H9 (cell line): Measurements from ENCODE around the gene RABL6. TPM values are rescaled to one million over a fixed set of nuclear protein-coding genes. Genes with fewer than 3 reads are reported as not detected.
A peak's percentile ranks its signal among the peaks of the same experiment; 100 is the strongest.

Source experiments
- DNase-seq: peaks from one replicate; pipeline ENCODE4 v3.0.0-alpha.2; 2017
- H2AFZ ChIP-seq: one replicate; pipeline ENCODE4 v1.6.1; 2013; ENCODE audit warnings: mild to moderate bottlenecking, low read length, control low read depth, moderate library complexity
- H2AK5ac ChIP-seq: 2 replicates; pipeline ENCODE4 v1.6.1; 2013; ENCODE audit warnings: low read length, control low read depth, mixed read lengths; ENCODE audit not compliant: insufficient read length
- H2BK120ac ChIP-seq: one replicate; pipeline ENCODE4 v1.6.1; 2013; ENCODE audit warnings: low read depth, mild to moderate bottlenecking, low read length, control low read depth, inconsistent platforms; ENCODE audit not compliant: poor library complexity, severe bottlenecking
- H2BK12ac ChIP-seq: 2 replicates; pipeline ENCODE4 v1.6.1; 2013; ENCODE audit warnings: low read length, control low read depth, mixed read lengths, low read depth; ENCODE audit not compliant: insufficient read length
- H2BK15ac ChIP-seq: 2 replicates; pipeline ENCODE4 v1.6.1; 2013; ENCODE audit warnings: low read depth, low read length, control low read depth
- H2BK20ac ChIP-seq: one replicate; pipeline ENCODE4 v1.6.1; 2013; ENCODE audit warnings: low read depth, mild to moderate bottlenecking, low read length, control low read depth, inconsistent platforms; ENCODE audit not compliant: poor library complexity, severe bottlenecking
- H2BK5ac ChIP-seq: 2 replicates; pipeline ENCODE4 v1.6.1; 2013; ENCODE audit warnings: low read length, control low read depth, mixed read lengths; ENCODE audit not compliant: insufficient read length
- H3K14ac ChIP-seq: 2 replicates; pipeline ENCODE4 v1.6.1; 2013; ENCODE audit warnings: low read length, control low read depth; ENCODE audit not compliant: insufficient read depth
- H3K18ac ChIP-seq: 2 replicates; pipeline ENCODE4 v1.6.1; 2013; ENCODE audit warnings: low read depth, mild to moderate bottlenecking, mixed read lengths, low read length, control low read depth; ENCODE audit not compliant: insufficient read length
- H3K23ac ChIP-seq: 2 replicates; pipeline ENCODE4 v1.6.1; 2013; ENCODE audit warnings: low read length, control low read depth, mixed read lengths, low read depth; ENCODE audit not compliant: insufficient read length
- H3K23me2 ChIP-seq: 2 replicates; pipeline ENCODE4 v1.6.1; 2013; ENCODE audit warnings: low read depth, mild to moderate bottlenecking, mixed read lengths, low read length, control low read depth; ENCODE audit not compliant: insufficient read length, poor library complexity, severe bottlenecking
- H3K27ac ChIP-seq: 2 replicates; pipeline ENCODE4 v1.5.1; 2013; ENCODE audit warnings: low read length, control low read depth, mixed read lengths, low read depth; ENCODE audit not compliant: insufficient read length
- H3K27me3 ChIP-seq: 2 replicates; pipeline ENCODE4 v1.6.1; 2013; ENCODE audit warnings: low read length, control low read depth, inconsistent platforms; ENCODE audit not compliant: insufficient read depth
- H3K4ac ChIP-seq: 2 replicates; pipeline ENCODE4 v1.6.1; 2013; ENCODE audit warnings: low read depth, mild to moderate bottlenecking, control low read depth, inconsistent platforms, low read length, moderate library complexity
- H3K4me1 ChIP-seq: 2 replicates; pipeline ENCODE4 v1.6.1; 2013; ENCODE audit warnings: low read length, control low read depth, inconsistent platforms; ENCODE audit not compliant: insufficient read depth
- H3K4me2 ChIP-seq: 2 replicates; pipeline ENCODE4 v1.6.1; 2013; ENCODE audit warnings: low read length, control low read depth, mixed read lengths; ENCODE audit not compliant: insufficient read length, insufficient read depth
- H3K56ac ChIP-seq: 2 replicates; pipeline ENCODE4 v1.6.1; 2013; ENCODE audit warnings: low read depth, mild to moderate bottlenecking, mixed read lengths, low read length, control low read depth; ENCODE audit not compliant: insufficient read length
- H3K79me1 ChIP-seq: 2 replicates; pipeline ENCODE4 v1.6.1; 2013; ENCODE audit warnings: low read depth, mild to moderate bottlenecking, moderate library complexity, low read length, control low read depth, inconsistent platforms; ENCODE audit not compliant: insufficient read depth, poor library complexity, severe bottlenecking
- H3K79me2 ChIP-seq: 2 replicates; pipeline ENCODE4 v1.6.1; 2013; ENCODE audit warnings: low read length, control low read depth, inconsistent platforms; ENCODE audit not compliant: insufficient read depth
- H3K9ac ChIP-seq: 2 replicates; pipeline ENCODE4 v1.6.1; 2013; ENCODE audit warnings: low read length, control low read depth, mixed read lengths; ENCODE audit not compliant: insufficient read length; ENCODE audit errors: extremely low read depth
- H3K9me3 ChIP-seq: one replicate; pipeline ENCODE4 v1.6.1; 2013; ENCODE audit warnings: low read depth, low read length, inconsistent platforms; ENCODE audit not compliant: control insufficient read depth
- H3T11ph ChIP-seq: one replicate; pipeline ENCODE4 v1.6.1; 2013; ENCODE audit warnings: mild to moderate bottlenecking, low read length, control low read depth, inconsistent platforms
- H4K20me1 ChIP-seq: one replicate; pipeline ENCODE4 v1.6.1; 2013; ENCODE audit not compliant: control insufficient read depth, insufficient read length, insufficient read depth
- H4K5ac ChIP-seq: 2 replicates; pipeline ENCODE4 v1.6.1; 2013; ENCODE audit warnings: low read depth, mild to moderate bottlenecking, mixed read lengths, low read length, control low read depth; ENCODE audit not compliant: insufficient read length
- H4K8ac ChIP-seq: replicated peaks from 2 replicates; pipeline ENCODE4 v1.6.1; 2013; ENCODE audit warnings: low read length, control low read depth, mixed read lengths, low read depth; ENCODE audit not compliant: insufficient read length
- H4K91ac ChIP-seq: 2 replicates; pipeline ENCODE4 v1.6.1; 2013; ENCODE audit warnings: low read depth, mild to moderate bottlenecking, moderate library complexity, mixed read lengths, low read length, control low read depth; ENCODE audit not compliant: insufficient read length
- H3K27ac Mint-ChIP-seq, 3 experiments: 2 replicates in 2 of 3; 3 replicates in 1 of 3; pipeline ENCODE4 v1.8.0; 2020 to 2021; ENCODE audit warnings: mixed read lengths in 3 of 3, mild to moderate bottlenecking in 1 of 3, moderate library complexity in 1 of 3
- H3K27me3 Mint-ChIP-seq: 2 replicates; pipeline ENCODE4 v1.8.0; 2021; ENCODE audit warnings: low read depth, mild to moderate bottlenecking, moderate library complexity, mixed read lengths
- H3K36me3 Mint-ChIP-seq, 3 experiments: 2 replicates in 2 of 3; 3 replicates in 1 of 3; pipeline ENCODE4 v1.8.0; 2020 to 2021; ENCODE audit warnings: low read depth in 3 of 3, mixed read lengths in 3 of 3; ENCODE audit not compliant: insufficient read depth in 1 of 3
- H3K4me1 Mint-ChIP-seq, 2 experiments: 2 replicates each; pipeline ENCODE4 v1.8.0; 2020; ENCODE audit warnings: mixed read lengths in 2 of 2
- H3K4me3 Mint-ChIP-seq, 2 experiments: 2 replicates in 1 of 2; 3 replicates in 1 of 2; pipeline ENCODE4 v1.8.0; 2020 to 2021; ENCODE audit warnings: mild to moderate bottlenecking in 2 of 2, mixed read lengths in 2 of 2, moderate library complexity in 1 of 2
- H3K9me3 Mint-ChIP-seq, 2 experiments: 2 replicates in 1 of 2; 3 replicates in 1 of 2; pipeline ENCODE4 v1.8.0; 2020; ENCODE audit warnings: mild to moderate bottlenecking in 2 of 2, mixed read lengths in 2 of 2, moderate library complexity in 1 of 2
- CTCF ChIP-seq: fragments of 200-600 bp; sonication (generic); conservative IDR thresholded peaks from 3 replicates; pipeline ENCODE4 v1.8.0; 2021; ENCODE audit warnings: antibody characterized with exemption, mild to moderate bottlenecking
- WGBS: extraction: QIAGEN DNeasy Blood & Tissue Kit; methylation state at CpG from one replicate; pipeline ENCODE4 v1.1.7; 2013; ENCODE audit warnings: missing lambda C conversion rate, low lambda C conversion rate, mixed read lengths; ENCODE audit not compliant: insufficient read length; ENCODE audit errors: extremely low coverage; 5-methylcytosine and 5-hydroxymethylcytosine counted together
- total RNA-seq: library from RNA; stranded (reverse); gene quantifications from 2 replicates; pipeline ENCODE4 v1.2.1, GENCODE V29; 2021

The RABL6 gene
- total RNA-seq, 1 experiment from 2014 or later = 108 TPM

- DNase-seq = no peak
- no peak overlapping the region for H3K14ac ChIP-seq
- no peak overlapping the region for H3T11ph ChIP-seq
- H3K4me2 ChIP-seq = no peak overlapping the region
- no peak overlapping the region for H2BK12ac ChIP-seq
- H3K27me3 ChIP-seq = no peaks in the 10 kb centered on the region; the same call in 1 of the 2 replicates
- no peaks in the 10 kb centered on the region for H3K79me1 ChIP-seq
- no peak overlapping the region for H3K4ac ChIP-seq
- no peak overlapping the region for H2BK5ac ChIP-seq
- H3K27ac ChIP-seq = no peak overlapping the region
- H4K20me1 ChIP-seq = peaks cover 4% of the 10 kb centered on the region
- TF ChIP-seq CTCF = no peak
- Mint-ChIP-seq H3K4me1 (peaks cover 10 to 22% of the 10 kb centered on the region in 2 experiments), H3K36me3 (peaks cover 9 to 22% (median 15%) of the 10 kb centered on the region in 3 experiments; a peak in 6 of 7 replicates), H3K4me3 (peak overlapping the region in 1 of 2 experiments; percentile 25; a peak in 2 of 5 replicates), H3K27ac (peak overlapping the region in 1 of 3 experiments; percentile 34; a peak in 1 of 7 replicates), H3K27me3 (peaks cover 27% of the 10 kb centered on the region), H3K9me3 (no peaks in the 10 kb centered on the region)
- no peaks in the 10 kb centered on the region; the same call in 1 of the 2 replicates for H3K4me1 ChIP-seq
- no peak overlapping the region for H3K23ac ChIP-seq
- no peak overlapping the region for H2BK120ac ChIP-seq
- no peaks in the 10 kb centered on the region; the same call in 1 of the 2 replicates for H3K79me2 ChIP-seq
- no peak overlapping the region for H4K91ac ChIP-seq
- no peak overlapping the region for H4K5ac ChIP-seq
- H3K18ac ChIP-seq = no peak overlapping the region
- H3K23me2 ChIP-seq = peaks cover 21% of the 10 kb centered on the region
- H2BK20ac ChIP-seq = no peak overlapping the region
- H4K8ac ChIP-seq = no peak overlapping the region
- H3K9ac ChIP-seq = no peak overlapping the region
- H2BK15ac ChIP-seq = no peak overlapping the region
- H3K9me3 ChIP-seq = no peaks in the 10 kb centered on the region
- no peak overlapping the region for H2AK5ac ChIP-seq
- WGBS = no CpG with 5 or more reads among the region's 22 CpGs
- H3K56ac ChIP-seq = no peak overlapping the region
- no peak overlapping the region for H2AFZ ChIP-seq
Observed at GRCh38 chr9:136803551-136804508, 3.9 kb upstream of the RABL6 start.
